NCI-H510A treated with DMSO at 0.1 percent for 48 hours (cell line): Measurements from ENCODE around the gene RASAL2.

Source experiments
- DNase-seq: peaks from one replicate; lab custom pipeline; 2025; lab: John Stamatoyannopoulos, UW

RASAL2 gene

GRCh38 chr1:178458203-178458602 is 364.3 kb downstream of the RASAL2 start:
- DNase-seq, result no peak

DNA sequence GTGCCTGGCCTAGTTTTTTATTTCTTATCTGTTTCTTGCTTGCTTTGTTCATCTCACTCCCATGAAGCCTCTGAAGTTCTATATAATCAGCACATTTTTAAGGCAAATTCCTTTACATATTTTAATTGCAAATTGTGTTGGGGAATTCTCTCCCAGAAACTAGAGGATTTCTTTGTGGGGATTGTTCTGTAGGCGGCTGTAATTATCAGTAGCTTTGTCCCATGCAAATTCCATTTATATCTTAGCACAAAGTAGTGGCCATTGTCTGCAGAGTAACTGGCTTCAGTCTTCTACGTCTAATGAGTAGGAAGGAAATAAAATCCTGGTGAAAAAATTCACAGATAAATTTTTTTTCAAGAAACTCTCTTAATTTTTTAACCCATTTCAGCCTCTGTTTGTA is 367.2 kb downstream of the RASAL2 start:
- no peak for DNase-seq

DNA sequence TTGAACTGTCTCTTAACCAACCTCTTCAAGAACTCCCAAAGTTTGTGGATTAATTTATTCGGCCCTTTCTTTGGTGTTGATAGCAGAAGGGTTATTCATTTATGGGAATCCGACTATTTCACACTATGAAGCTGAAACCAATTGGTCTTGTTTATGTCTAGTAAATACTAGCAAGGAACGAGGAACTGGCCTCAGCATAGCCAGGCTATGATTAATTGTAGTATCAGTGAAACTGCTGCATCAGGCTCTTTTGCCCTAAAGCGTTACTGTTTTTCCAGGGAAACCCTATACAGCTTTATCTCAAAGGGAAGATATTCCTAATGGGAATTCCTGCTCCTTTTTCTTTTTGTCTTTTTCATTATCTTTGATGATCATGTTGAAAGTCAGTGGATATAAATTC is 367.8 kb downstream of the RASAL2 start:
- no peak for DNase-seq

GRCh38 chr1:178464141-178464540 is 370.2 kb downstream of the RASAL2 start:
- DNase-seq, result no peak

GRCh38 chr1:178464566-178464965 is 370.7 kb downstream of the RASAL2 start:
- DNase-seq, result no peak

DNA sequence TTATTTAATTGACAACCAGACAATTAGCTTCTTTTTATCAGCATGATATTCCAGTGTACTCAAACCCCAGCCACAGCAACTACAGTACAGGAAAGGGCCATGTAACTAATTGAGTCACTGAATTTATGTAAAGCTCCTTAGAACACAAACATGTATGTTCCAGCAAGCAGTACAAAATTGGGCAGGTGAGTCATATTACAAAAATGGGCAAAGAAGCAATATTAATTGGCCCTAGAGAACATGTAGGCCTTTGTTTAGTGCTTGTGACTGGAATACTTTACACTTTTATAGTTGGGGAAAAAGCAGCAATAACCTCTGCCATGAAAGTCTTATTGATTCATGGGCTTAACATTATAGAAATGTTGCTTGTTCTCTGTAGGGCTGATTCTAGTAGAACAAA is 371.1 kb downstream of the RASAL2 start:
- DNase-seq, result no peak

- no peak for DNase-seq
These were observed 373.9 kb downstream of the RASAL2 start for GRCh38 chr1:178467837-178468236.

DNA sequence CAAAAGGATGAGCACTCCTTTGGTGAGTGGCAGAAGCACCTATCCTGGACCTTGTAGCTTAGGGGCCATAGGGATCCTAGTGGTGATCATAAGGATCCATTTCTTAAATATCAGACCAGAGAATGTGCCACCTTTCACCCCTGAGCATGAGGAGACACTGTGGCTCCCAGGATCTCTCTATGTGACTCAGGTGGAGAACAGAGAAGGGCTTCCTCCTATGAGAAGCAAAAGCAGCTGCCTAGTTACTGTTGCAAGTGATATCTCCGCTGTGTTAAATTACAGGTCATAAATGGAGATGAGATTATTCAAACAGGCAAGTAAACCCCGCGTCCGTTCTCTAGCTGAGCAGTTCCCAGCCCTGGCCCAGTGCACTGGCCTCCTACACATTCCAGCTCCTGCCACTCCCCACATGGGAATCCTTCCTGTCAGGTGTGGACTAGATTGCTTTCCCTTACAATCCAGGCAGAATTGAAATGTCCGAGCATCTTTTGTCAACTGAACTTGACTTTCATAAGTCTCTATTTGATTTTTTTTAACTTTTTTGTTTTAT is 376.6 kb downstream of the RASAL2 start:
- DNase-seq, result no peak

DNA sequence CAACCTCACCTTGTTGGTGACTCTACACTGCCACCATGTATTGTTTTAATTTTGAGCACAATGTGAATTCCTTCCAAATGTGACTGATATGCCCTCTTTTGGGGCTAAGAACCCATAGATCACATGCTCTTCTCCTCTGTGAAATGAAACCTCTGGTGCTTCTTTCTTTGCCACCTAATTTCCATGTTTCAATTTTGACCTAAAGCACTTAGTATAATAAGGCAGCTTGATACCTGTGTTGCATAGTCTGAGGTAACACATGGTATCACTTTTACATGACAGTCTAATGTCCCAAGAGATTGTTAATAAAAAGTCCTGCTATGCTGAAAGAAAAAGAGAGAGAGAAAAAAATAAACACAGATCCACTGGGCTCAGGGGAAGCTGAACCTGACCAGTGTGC is 378.6 kb downstream of the RASAL2 start:
- DNase-seq, result no peak

DNA sequence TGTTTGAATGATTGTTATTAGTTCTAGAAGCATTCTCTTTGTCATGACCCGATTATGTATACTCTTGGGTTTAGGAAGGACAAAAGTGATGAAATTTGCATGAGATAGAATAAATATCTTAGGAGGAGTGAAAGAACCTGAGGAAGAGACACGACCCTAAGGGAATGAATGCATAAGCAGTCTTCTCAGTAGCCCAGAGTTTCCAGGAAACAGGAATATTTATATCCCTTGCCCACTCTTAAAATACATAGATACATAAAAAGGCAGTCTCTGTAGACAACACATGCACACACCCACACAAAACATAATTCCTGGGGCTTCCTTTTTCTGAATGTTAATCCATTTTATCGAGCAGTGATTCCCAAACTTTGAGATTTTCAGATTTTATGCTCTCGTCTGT is 383.5 kb downstream of the RASAL2 start:
- no peak for DNase-seq

- no peak for DNase-seq
These were observed 383.9 kb downstream of the RASAL2 start for GRCh38 chr1:178477841-178478240.

DNA sequence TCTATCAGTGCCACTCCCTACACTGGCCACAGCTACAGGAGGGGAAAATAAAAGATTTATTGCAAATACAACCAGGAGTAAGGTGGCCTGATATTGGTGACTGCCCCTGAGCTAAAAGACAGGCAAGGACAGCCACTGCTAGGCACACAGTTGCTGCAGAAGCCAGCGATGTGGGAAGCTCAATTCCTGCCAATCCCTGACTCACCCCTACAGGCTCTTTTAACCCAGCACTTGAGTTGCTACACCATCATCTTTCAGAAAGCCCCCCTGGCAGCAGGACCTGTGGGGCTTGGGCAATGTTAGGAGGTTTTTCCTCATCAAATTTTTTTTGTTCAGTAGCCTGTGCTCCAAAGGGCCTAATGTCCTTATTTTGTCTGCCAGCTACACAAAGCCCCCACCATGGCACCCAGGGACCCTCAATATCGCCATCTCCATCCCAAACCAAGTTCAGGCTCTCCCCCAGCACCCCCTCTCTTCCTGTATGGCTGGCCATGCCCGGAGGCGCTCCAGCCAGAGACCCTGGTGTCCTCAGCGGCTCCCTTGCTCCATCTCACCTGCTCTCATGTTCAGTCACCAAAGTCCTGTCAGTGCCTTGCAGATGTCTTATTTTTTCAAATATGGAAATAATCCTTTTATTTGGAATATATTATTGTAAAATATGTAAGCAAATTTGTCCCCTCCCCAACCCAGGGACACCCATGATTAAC is 389.5 kb downstream of the RASAL2 start:
- no peak for DNase-seq

DNA sequence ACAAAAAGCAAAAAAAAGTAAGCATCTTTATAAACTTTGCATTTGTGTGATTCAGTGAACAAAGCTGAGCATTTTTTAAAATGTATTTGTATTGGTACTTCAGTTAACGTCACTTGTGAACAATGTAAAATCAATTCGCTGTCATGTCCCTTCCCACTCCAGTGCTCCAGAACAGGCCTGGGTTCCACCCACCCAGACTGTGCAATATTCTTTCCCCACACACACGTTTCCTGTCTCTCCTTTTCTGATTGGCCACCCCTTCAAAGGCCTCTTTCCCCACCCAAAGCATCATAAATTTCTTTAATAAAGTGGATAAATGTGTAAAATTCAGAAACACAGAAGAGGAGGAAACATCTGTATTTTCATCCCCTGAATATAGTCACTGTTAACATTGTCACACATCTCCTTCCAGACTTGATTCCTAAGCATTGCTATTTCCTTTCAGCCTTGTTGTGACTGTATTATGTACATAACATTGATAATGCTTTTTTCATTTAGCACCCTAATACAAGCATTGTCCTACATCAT is 390.9 kb downstream of the RASAL2 start:
- DNase-seq, result no peak

DNA sequence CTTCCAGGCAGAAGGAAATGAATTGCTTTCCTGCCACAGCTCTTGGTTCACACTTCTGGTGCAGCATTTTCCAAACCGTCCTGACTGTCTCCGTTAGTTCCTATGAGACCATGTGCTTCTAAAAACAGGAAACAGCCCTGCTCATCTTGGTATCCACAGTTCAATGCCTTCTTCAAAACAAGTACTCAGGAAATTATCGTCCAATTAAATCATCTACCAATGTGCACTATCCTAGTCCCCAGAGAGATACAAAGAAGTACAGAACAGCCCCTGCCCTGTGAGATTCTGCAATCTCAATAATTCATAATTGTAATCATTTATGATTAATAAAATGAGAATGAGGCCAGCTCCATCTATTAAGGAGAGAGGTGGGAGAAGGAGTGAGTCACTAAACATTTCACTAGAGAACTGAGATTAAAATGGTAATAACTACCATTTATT is 391.7 kb downstream of the RASAL2 start:
- DNase-seq, result no peak

GRCh38 chr1:178486100-178487069 is 392.5 kb downstream of the RASAL2 start:
- no peak for DNase-seq

DNA sequence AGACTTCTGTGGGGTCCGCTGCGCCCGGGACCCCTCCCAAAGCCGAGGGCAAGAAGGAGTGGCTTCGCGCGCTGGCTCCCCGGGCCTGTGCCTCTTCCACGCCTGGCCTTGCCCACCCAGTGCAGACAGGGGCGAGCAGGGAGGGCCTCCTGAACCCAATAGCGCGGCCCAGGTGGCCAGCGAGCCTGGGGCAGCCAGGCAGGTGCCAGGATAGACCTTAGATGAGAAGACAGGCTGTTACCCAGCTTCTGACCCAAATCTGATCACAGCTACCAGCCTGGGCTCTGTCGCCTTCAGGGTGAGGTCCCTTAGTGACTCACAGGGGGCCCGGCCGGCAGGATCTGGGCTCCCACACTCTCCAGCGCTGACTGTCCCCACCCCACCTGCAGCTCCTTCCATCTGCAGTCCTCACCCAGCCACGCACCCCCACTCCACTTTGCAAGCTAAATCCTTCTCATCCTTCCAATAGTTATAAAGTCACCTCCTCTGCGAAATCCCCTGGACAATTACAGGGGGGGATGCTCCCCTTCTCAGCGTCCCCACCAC is 393.2 kb downstream of the RASAL2 start:
- DNase-seq, result no peak

- no peak for DNase-seq
These were observed 394.5 kb downstream of the RASAL2 start for GRCh38 chr1:178488393-178488792.

DNA sequence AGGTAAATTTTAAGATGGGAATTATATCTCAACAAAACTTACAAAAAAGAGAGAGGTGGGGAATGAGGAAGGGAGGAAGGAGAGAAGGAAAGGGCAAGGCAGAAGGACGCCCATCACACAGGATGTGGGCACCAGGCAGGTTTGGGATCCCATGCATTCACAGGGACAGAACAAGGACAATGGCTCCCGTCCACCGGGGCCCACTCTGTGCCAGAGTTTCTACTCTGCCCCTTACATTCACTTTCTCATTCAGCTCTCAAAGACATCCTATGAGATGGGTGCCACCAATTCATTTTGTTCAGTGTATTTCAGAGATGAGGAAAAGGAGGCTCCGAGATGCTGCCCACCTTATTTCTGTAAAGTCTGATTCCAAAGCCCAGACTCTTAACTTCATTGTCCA is 395.5 kb downstream of the RASAL2 start:
- no peak for DNase-seq

DNA sequence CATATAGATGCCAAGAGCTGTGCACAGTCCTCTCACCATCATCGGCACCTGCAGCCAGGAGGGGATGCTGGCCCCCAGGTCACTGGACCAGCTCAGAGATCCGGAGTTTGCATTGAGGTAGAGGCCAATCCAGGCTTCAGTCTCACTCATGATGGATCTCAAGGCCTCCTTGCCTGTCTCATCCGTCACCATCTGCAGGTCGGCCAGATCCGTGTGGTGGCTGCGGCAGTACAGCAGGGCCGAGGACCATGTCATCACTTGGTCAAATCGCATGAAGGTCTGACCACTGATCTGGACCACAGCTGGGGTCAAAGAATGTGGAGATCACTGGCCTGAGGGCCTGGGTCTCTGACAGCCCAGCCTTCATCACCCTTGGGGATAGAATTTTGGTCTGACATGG is 396.2 kb downstream of the RASAL2 start:
- no peak for DNase-seq

GRCh38 chr1:178490967-178491366 is 397.1 kb downstream of the RASAL2 start:
- DNase-seq, result no peak

- no peak for DNase-seq
These were observed 397.8 kb downstream of the RASAL2 start for GRCh38 chr1:178491721-178492120.

- DNase-seq, result no peak
These were observed 398.4 kb downstream of the RASAL2 start for GRCh38 chr1:178492341-178492740.
